Pancreas (tissue), 10 donors: ENCODE data around the gene KRTCAP3. TPM values are rescaled to one million over a fixed set of nuclear protein-coding genes. Genes with fewer than 3 reads are reported as not detected.

Source experiments
- ATAC-seq, 4 donors: fragments of 200-7000 bp; cut with Tn5 transposase; one replicate each; pipeline versions ENCODE4 v1.8.0 to v1.9.1; 2020; ENCODE audit warnings: mild to moderate bottlenecking in 4 of 4, moderate library complexity in 4 of 4
- DNase-seq, 6 donors: peaks; one replicate each; pipeline ENCODE4 v3.0.0-alpha.2; 2020
- FAIRE-seq: peaks from 2 replicates; lab custom pipeline; 2012; peaks lifted over from hg19 to GRCh38; lab: Jason Lieb, UNC
- H3K27ac ChIP-seq, 4 donors: fragments of 200-600 bp; sonication (generic); 1 replicate in 3 of 4; 2 replicates in 1 of 4; pipeline versions ENCODE4 v1.5.0 to v1.8.0; 2020
- H3K27me3 ChIP-seq, 4 donors: fragments of 200-600 bp; one replicate each; pipeline ENCODE4 v1.8.0; 2021
- H3K36me3 ChIP-seq, 3 donors: fragments of 200-600 bp; sonication (generic) in 1 of 3; one replicate each; pipeline versions ENCODE4 v1.5.0 to v1.8.0; 2020 to 2021
- H3K4me1 ChIP-seq, 3 donors: fragments of 200-600 bp; one replicate each; pipeline ENCODE4 v1.8.0; 2021
- H3K4me3 ChIP-seq, 4 donors: fragments of 200-600 bp; sonication (generic) in 2 of 4; one replicate each; pipeline versions ENCODE4 v1.5.0 to v1.8.0; 2020 to 2021
- H3K9me3 ChIP-seq, 4 donors: fragments of 200-600 bp; one replicate each; pipeline ENCODE4 v1.8.0; 2021
- CTCF ChIP-seq, 4 donors: fragments of 200-600 bp; sonication (generic) in 3 of 4; IDR thresholded peaks; one replicate each; pipeline versions ENCODE4 v1.5.0 to v1.8.0; 2021; ENCODE audit warnings: antibody characterized with exemption in 4 of 4
- WGBS, 2 donors: extraction: QIAGEN DNeasy Blood & Tissue Kit; methylation state at CpG; one replicate each; pipeline ENCODE4 v1.1.7; 2013; 5-methylcytosine and 5-hydroxymethylcytosine counted together
- intact Hi-C, 3 donors: fragments of 100-400 bp; cut with DNase I; formaldehyde crosslinking; loops; one replicate each; pipeline versions ENCODE4 v1.11.1 to v1.14.2; 2022
- polyA plus RNA-seq, 2 donors: library from polyadenylated mRNA; stranded (reverse); fragments of 200-250 nt; gene quantifications; one replicate each; pipeline ENCODE4 v1.2.3, GENCODE V29; 2013
- total RNA-seq, 6 donors: library from RNA; stranded (reverse); fragmentation: NEBNext Ultra II Directional in 4 of 6; extraction: Animal tissue kit (Norgen Biotek cat#: 25700) in 4 of 6; gene quantifications; one replicate each; pipeline versions ENCODE4 v1.2.1 to v1.2.4, GENCODE V29; 2021 to 2023
- donor health status: healthy with polysubstance abuse.
- donor health status: DM: no; HTN: no; CAD: no; lungs with moderate emphysema.
- donor health status: DM: no; HTN: no; CAD: no.
- donor health status: control.
- donor health status: control.
- donor health status: Bipolar disorder and iron deficiency.
- donor health status: DM: yes; HTN: yes; CAD: no.
- donor health status: DM: no; HTN: no; CAD: no.
- donor health status: DM: no; HTN: no; CAD: no.
- donor health status: DM: yes; HTN: yes; CAD: no.

Gene KRTCAP3
- total and polyA plus RNA-seq, 8 donors = 21.6 to 36.5 (median 28.9) TPM

- Histone ChIP-seq H3K27ac (no peak overlapping the region), H3K9me3 (no peaks in the 10 kb centered on the region), H3K36me3 (peaks cover 0 to 3% (median 0%) of the 10 kb centered on the region in 3 donors), H3K4me3 (no peak overlapping the region), H3K4me1 (no peaks in the 10 kb centered on the region), H3K27me3 (no peaks in the 10 kb centered on the region)
- no peak for FAIRE-seq
- no peak for TF ChIP-seq CTCF (IDR thresholded peaks at IDR 0.05)
- DNase-seq = no peak
- 96 to 99% methylated on average over 7 of the region's 7 CpGs for WGBS, 2 donors
- intact Hi-C loops = no loop called here
- no peak for ATAC-seq
These were observed 22.3 kb downstream of the KRTCAP3 start for GRCh38 chr2:27464443-27464842.

- no peak for FAIRE-seq
- Histone ChIP-seq H3K4me1 (no peaks in the 10 kb centered on the region), H3K27me3 (no peaks in the 10 kb centered on the region), H3K36me3 (peaks cover 0 to 19% (median 0%) of the 10 kb centered on the region in 3 donors), H3K4me3 (no peak overlapping the region), H3K9me3 (no peaks in the 10 kb centered on the region), H3K27ac (no peak overlapping the region)
- no peak for DNase-seq
- intact Hi-C loops = no loop called here
- no peak for TF ChIP-seq CTCF (IDR thresholded peaks at IDR 0.05)
- ATAC-seq = no peak
- WGBS, 2 donors = 88 to 95% methylated on average over 5 of the region's 5 CpGs
These were observed 29.8 kb downstream of the KRTCAP3 start for GRCh38 chr2:27471961-27472360.

GRCh38 chr2:27485496-27485895, 43.3 kb downstream of the KRTCAP3 start:
- Histone ChIP-seq H3K4me1 (peaks cover 0 to 8% (median 0%) of the 10 kb centered on the region in 3 donors), H3K27me3 (no peaks in the 10 kb centered on the region), H3K36me3 (peaks cover 0 to 17% (median 0%) of the 10 kb centered on the region in 3 donors), H3K27ac (no peak overlapping the region), H3K4me3 (no peak overlapping the region), H3K9me3 (no peaks in the 10 kb centered on the region)
- FAIRE-seq = no peak
- intact Hi-C loops = no loop called here
- ATAC-seq = no peak
- WGBS, 2 donors = 64 to 67% methylated on average over 3 of the region's 3 CpGs
- TF ChIP-seq CTCF (IDR thresholded peaks at IDR 0.05) = no peak
- no peak for DNase-seq

- intact Hi-C loops = no loop called here
- Histone ChIP-seq H3K9me3 (no peaks in the 10 kb centered on the region), H3K27me3 (no peaks in the 10 kb centered on the region), H3K36me3 (no peaks in the 10 kb centered on the region), H3K4me3 (peak overlapping the region; percentile 38 to 61 (median 45)), H3K27ac (peak overlapping the region; percentile 43 to 75 (median 58)), H3K4me1 (peaks cover 0 to 8% (median 0%) of the 10 kb centered on the region in 3 donors)
- FAIRE-seq = no peak
- WGBS, 2 donors = 1% methylated on average over 11 of the region's 11 CpGs
- no peak for DNase-seq
- no peak for TF ChIP-seq CTCF (IDR thresholded peaks at IDR 0.05)
- peak in 3 of 4 donors; percentile 9 to 31 (median 31) for ATAC-seq
These were observed 46.9 kb downstream of the KRTCAP3 start for GRCh38 chr2:27489118-27489497.
